Activated CD4-positive, alpha-beta memory T cell treated with anti-CD3 and anti-CD28 coated beads, Interleukin-2, amount 10 ng/mL, durations not matched to agents 7 days and 5 days (primary cell): Measurements from ENCODE around the gene ETFB. TPM values are rescaled to one million over a fixed set of nuclear protein-coding genes. Genes with fewer than 3 reads are reported as not detected.

Source experiments
- CTCF ChIA-PET: fragments of 350-600 bp; sonication (Branson Sonifier 250); formaldehyde crosslinking; loops from one replicate; lab custom pipeline; 2021; ENCODE audit warnings: antibody characterized with exemption, inconsistent platforms; lab: Charles Lee
- POLR2A ChIA-PET: fragments of 350-600 bp; sonication (Branson Sonifier 250); formaldehyde crosslinking; loops from one replicate; lab custom pipeline; 2021; ENCODE audit warnings: antibody characterized with exemption; lab: Charles Lee
- DNase-seq: peaks from one replicate; pipeline ENCODE4 v3.0.0-alpha.2; 2020
- H3K27ac Mint-ChIP-seq: one replicate; pipeline ENCODE4 v1.8.0; 2021; ENCODE audit warnings: mild to moderate bottlenecking, mixed read lengths
- H3K27me3 Mint-ChIP-seq: one replicate; pipeline ENCODE4 v1.8.0; 2021; ENCODE audit warnings: mixed read lengths
- H3K36me3 Mint-ChIP-seq: one replicate; pipeline ENCODE4 v1.8.0; 2021; ENCODE audit warnings: low read depth, mixed read lengths
- H3K4me1 Mint-ChIP-seq: one replicate; pipeline ENCODE4 v1.8.0; 2021; ENCODE audit warnings: mixed read lengths
- H3K4me3 Mint-ChIP-seq: one replicate; pipeline ENCODE4 v1.8.0; 2021; ENCODE audit warnings: mild to moderate bottlenecking, mixed read lengths
- H3K9me3 Mint-ChIP-seq: one replicate; pipeline ENCODE4 v1.8.0; 2021; ENCODE audit warnings: mixed read lengths
- total RNA-seq, 2 experiments: library from RNA; stranded (reverse); gene quantifications; one replicate each; pipeline ENCODE4 v1.2.3, GENCODE V29; 2021

Gene ETFB
- total RNA-seq, 2 experiments from 2014 or later, result 126 to 131 TPM

- Mint-ChIP-seq H3K9me3 (peaks cover 4% of the 10 kb centered on the region), H3K36me3 (peaks cover 29% of the 10 kb centered on the region), H3K4me1 (peaks cover 88% of the 10 kb centered on the region), H3K27ac (peak overlapping the region; percentile 100), H3K4me3 (peak overlapping the region; percentile 95), H3K27me3 (no peaks in the 10 kb centered on the region)
- ChIA-PET CTCF (interaction anchor here (0.8 to 2.7 kb wide), 8 partner anchors 9 to 289 kb away, joined by 3 to 16 read pairs (median 4); partner anchors contain the start of gene LIM2), POLR2A (interaction anchor here (0.6 to 8.4 kb wide), 12 partner anchors 8 to 119 kb away, joined by 3 to 207 read pairs (median 4); partner anchors contain the start of genes LIM2 and SIGLEC10)
- no peak for DNase-seq
Measured at GRCh38 chr19:51372021-51372648, 5.9 kb upstream of the ETFB start.

- H3K9me3 Mint-ChIP-seq, result peaks cover 4% of the 10 kb centered on the region
- peaks cover 86% of the 10 kb centered on the region for H3K4me1 Mint-ChIP-seq
- POLR2A ChIA-PET, result interaction anchor here (1.2 to 8.4 kb wide), 6 partner anchors 10 to 24 kb away, joined by 3 to 207 read pairs (median 6); partner anchors contain the start of gene LIM2
- no peaks in the 10 kb centered on the region for H3K27me3 Mint-ChIP-seq
- H3K27ac Mint-ChIP-seq, result peak overlapping the region; percentile 100
- peaks cover 35% of the 10 kb centered on the region for H3K36me3 Mint-ChIP-seq
- peak overlapping the region; percentile 95 for H3K4me3 Mint-ChIP-seq
- CTCF ChIA-PET, result interaction anchor here (1.2 to 2.7 kb wide), 4 partner anchors 23 to 290 kb away, joined by 4 to 16 read pairs (median 6); no protein-coding TSS in a partner anchor
- no peak for DNase-seq
Measured at GRCh38 chr19:51371186-51371690, 5.0 kb upstream of the ETFB start.

GRCh38 chr19:51370230-51370629 lies 4.0 kb upstream of the ETFB start:
- ChIA-PET CTCF (interaction anchor here (0.8 to 3.1 kb wide), 4 partner anchors 24 to 31 kb away, joined by 3 to 15 read pairs (median 6); no protein-coding TSS in a partner anchor), POLR2A (interaction anchor here (1.2 to 8.4 kb wide), 3 partner anchors 12 to 25 kb away, joined by 4 to 207 read pairs (median 4); partner anchors contain the start of gene LIM2)
- Mint-ChIP-seq H3K36me3 (peaks cover 35% of the 10 kb centered on the region), H3K27me3 (no peaks in the 10 kb centered on the region), H3K27ac (peak overlapping the region; percentile 100), H3K9me3 (peaks cover 4% of the 10 kb centered on the region), H3K4me1 (peaks cover 80% of the 10 kb centered on the region), H3K4me3 (peak overlapping the region; percentile 95)
- no peak for DNase-seq

GRCh38 chr19:51368366-51369282 lies 2.4 kb upstream of the ETFB start, which contains the start of gene CLDND2:
TSS of gene CLDND2 (minus strand) at chr19:51369003. CDS start at chr19:51368577, 426 bp downstream.
- ChIA-PET POLR2A (interaction anchor here (0.8 to 8.4 kb wide), 10 partner anchors 7 to 41 kb away, joined by 3 to 207 read pairs (median 4); partner anchors contain the start of gene VSIG10L), CTCF (interaction anchor here (1.1 to 3.1 kb wide), 3 partner anchors 7 to 29 kb away, joined by 3 to 15 read pairs (median 10); no protein-coding TSS in a partner anchor)
- peak; percentile 20 for DNase-seq
- peaks cover 4% of the 10 kb centered on the region for H3K9me3 Mint-ChIP-seq
- H3K4me1 Mint-ChIP-seq, result peaks cover 78% of the 10 kb centered on the region
- peaks cover 41% of the 10 kb centered on the region for H3K36me3 Mint-ChIP-seq
- peak within 1 kb of the TSS; percentile 100 for H3K27ac Mint-ChIP-seq
- no peaks in the 10 kb centered on the region for H3K27me3 Mint-ChIP-seq
- H3K4me3 Mint-ChIP-seq, result peak within 1 kb of the TSS; percentile 95

- H3K9me3 Mint-ChIP-seq, result no peaks in the 10 kb centered on the region
- peaks cover 43% of the 10 kb centered on the region for H3K36me3 Mint-ChIP-seq
- H3K4me1 Mint-ChIP-seq, result peaks cover 76% of the 10 kb centered on the region
- H3K4me3 Mint-ChIP-seq, result peak overlapping the region; percentile 95
- peak; percentile 99 for DNase-seq
- peak overlapping the region; percentile 100 for H3K27ac Mint-ChIP-seq
- ChIA-PET POLR2A (interaction anchor here (0.8 to 8.4 kb wide), 10 partner anchors 8 to 42 kb away, joined by 3 to 207 read pairs (median 4); partner anchors contain the start of gene VSIG10L), CTCF (interaction anchor here (1.1 to 3.1 kb wide), 4 partner anchors 8 to 28 kb away, joined by 3 to 15 read pairs (median 8); no protein-coding TSS in a partner anchor)
- H3K27me3 Mint-ChIP-seq, result no peaks in the 10 kb centered on the region
Measured at GRCh38 chr19:51367565-51368365, 1.6 kb upstream of the ETFB start.

GRCh38 chr19:51367255-51367564 lies 1.0 kb upstream of the ETFB start:
- peaks cover 76% of the 10 kb centered on the region for H3K4me1 Mint-ChIP-seq
- DNase-seq, result peak; percentile 51
- H3K27me3 Mint-ChIP-seq, result no peaks in the 10 kb centered on the region
- ChIA-PET CTCF (interaction anchor here (0.6 to 3.1 kb wide), 5 partner anchors 9 to 208 kb away, joined by 3 to 15 read pairs (median 6); no protein-coding TSS in a partner anchor), POLR2A (interaction anchor here (1.0 to 8.4 kb wide), 7 partner anchors 9 to 42 kb away, joined by 3 to 207 read pairs (median 6); partner anchors contain the start of gene VSIG10L)
- H3K27ac Mint-ChIP-seq, result peak overlapping the region; percentile 100
- H3K4me3 Mint-ChIP-seq, result peak overlapping the region; percentile 95
- H3K36me3 Mint-ChIP-seq, result peaks cover 43% of the 10 kb centered on the region
- H3K9me3 Mint-ChIP-seq, result no peaks in the 10 kb centered on the region

- CTCF ChIA-PET, result interaction anchor here (0.5 to 3.1 kb wide), 7 partner anchors 15 to 207 kb away, joined by 3 to 15 read pairs (median 7); no protein-coding TSS in a partner anchor
- no peaks in the 10 kb centered on the region for H3K9me3 Mint-ChIP-seq
- peaks cover 39% of the 10 kb centered on the region for H3K36me3 Mint-ChIP-seq
- POLR2A ChIA-PET, result interaction anchor here (1.3 to 8.4 kb wide), 10 partner anchors 9 to 29 kb away, joined by 3 to 207 read pairs (median 6); partner anchors contain the start of gene VSIG10L
- no peaks in the 10 kb centered on the region for H3K27me3 Mint-ChIP-seq
- peaks cover 75% of the 10 kb centered on the region for H3K4me1 Mint-ChIP-seq
- DNase-seq, result peak; percentile 95
- H3K27ac Mint-ChIP-seq, result peak overlapping the region; percentile 100
- peak overlapping the region; percentile 95 for H3K4me3 Mint-ChIP-seq
Measured at GRCh38 chr19:51366389-51367254, 434 bp upstream of the ETFB start.

- peak overlapping the region; percentile 100 for H3K27ac Mint-ChIP-seq
- POLR2A ChIA-PET, result interaction anchor here (0.7 to 2.9 kb wide), 10 partner anchors 9 to 207 kb away, joined by 3 to 35 read pairs (median 5); partner anchors contain the start of gene VSIG10L
- peaks cover 68% of the 10 kb centered on the region for H3K4me1 Mint-ChIP-seq
- H3K9me3 Mint-ChIP-seq, result no peaks in the 10 kb centered on the region
- H3K27me3 Mint-ChIP-seq, result no peaks in the 10 kb centered on the region
- H3K4me3 Mint-ChIP-seq, result peak overlapping the region; percentile 95
- peak; percentile 26 for DNase-seq
- CTCF ChIA-PET, result interaction anchor here (0.5 to 1.7 kb wide), 8 partner anchors 9 to 72 kb away, joined by 3 to 10 read pairs (median 4); no protein-coding TSS in a partner anchor
- peaks cover 27% of the 10 kb centered on the region for H3K36me3 Mint-ChIP-seq
Measured at GRCh38 chr19:51365211-51365964, 800 bp downstream of the ETFB start.

GRCh38 chr19:51364200-51365106 lies 1.7 kb downstream of the ETFB start:
- Mint-ChIP-seq H3K36me3 (peaks cover 23% of the 10 kb centered on the region), H3K4me1 (peaks cover 64% of the 10 kb centered on the region), H3K27ac (peak overlapping the region; percentile 44), H3K4me3 (peak overlapping the region; percentile 61), H3K27me3 (no peaks in the 10 kb centered on the region), H3K9me3 (no peaks in the 10 kb centered on the region)
- CTCF ChIA-PET, result interaction anchor here (1.0 to 1.3 kb wide), 2 partner anchors 25 to 43 kb away, joined by 4 read pairs; no protein-coding TSS in a partner anchor
- POLR2A ChIA-PET, result interaction anchor here (0.7 to 2.9 kb wide), 6 partner anchors 8 to 206 kb away, joined by 3 to 35 read pairs (median 5); partner anchors contain the start of gene NKG7
- DNase-seq, result no peak
